H9 (cell line): ENCODE results near the gene EDIL3. TPM values are rescaled to one million over a fixed set of nuclear protein-coding genes. Genes with fewer than 3 reads are reported as not detected.

Experiments
- DNase-seq: peaks from one replicate; pipeline ENCODE4 v3.0.0-alpha.2; 2017
- H2AFZ ChIP-seq: one replicate; pipeline ENCODE4 v1.6.1; 2013; ENCODE audit warnings: mild to moderate bottlenecking, low read length, control low read depth, moderate library complexity
- H2AK5ac ChIP-seq: 2 replicates; pipeline ENCODE4 v1.6.1; 2013; ENCODE audit warnings: low read length, control low read depth, mixed read lengths; ENCODE audit not compliant: insufficient read length
- H2BK120ac ChIP-seq: one replicate; pipeline ENCODE4 v1.6.1; 2013; ENCODE audit warnings: low read depth, mild to moderate bottlenecking, low read length, control low read depth, inconsistent platforms; ENCODE audit not compliant: poor library complexity, severe bottlenecking
- H2BK12ac ChIP-seq: 2 replicates; pipeline ENCODE4 v1.6.1; 2013; ENCODE audit warnings: low read length, control low read depth, mixed read lengths, low read depth; ENCODE audit not compliant: insufficient read length
- H2BK15ac ChIP-seq: 2 replicates; pipeline ENCODE4 v1.6.1; 2013; ENCODE audit warnings: low read depth, low read length, control low read depth
- H2BK20ac ChIP-seq: one replicate; pipeline ENCODE4 v1.6.1; 2013; ENCODE audit warnings: low read depth, mild to moderate bottlenecking, low read length, control low read depth, inconsistent platforms; ENCODE audit not compliant: poor library complexity, severe bottlenecking
- H2BK5ac ChIP-seq: 2 replicates; pipeline ENCODE4 v1.6.1; 2013; ENCODE audit warnings: low read length, control low read depth, mixed read lengths; ENCODE audit not compliant: insufficient read length
- H3K14ac ChIP-seq: 2 replicates; pipeline ENCODE4 v1.6.1; 2013; ENCODE audit warnings: low read length, control low read depth; ENCODE audit not compliant: insufficient read depth
- H3K18ac ChIP-seq: 2 replicates; pipeline ENCODE4 v1.6.1; 2013; ENCODE audit warnings: low read depth, mild to moderate bottlenecking, mixed read lengths, low read length, control low read depth; ENCODE audit not compliant: insufficient read length
- H3K23ac ChIP-seq: 2 replicates; pipeline ENCODE4 v1.6.1; 2013; ENCODE audit warnings: low read length, control low read depth, mixed read lengths, low read depth; ENCODE audit not compliant: insufficient read length
- H3K23me2 ChIP-seq: 2 replicates; pipeline ENCODE4 v1.6.1; 2013; ENCODE audit warnings: low read depth, mild to moderate bottlenecking, mixed read lengths, low read length, control low read depth; ENCODE audit not compliant: insufficient read length, poor library complexity, severe bottlenecking
- H3K27ac ChIP-seq: 2 replicates; pipeline ENCODE4 v1.5.1; 2013; ENCODE audit warnings: low read length, control low read depth, mixed read lengths, low read depth; ENCODE audit not compliant: insufficient read length
- H3K27me3 ChIP-seq: 2 replicates; pipeline ENCODE4 v1.6.1; 2013; ENCODE audit warnings: low read length, control low read depth, inconsistent platforms; ENCODE audit not compliant: insufficient read depth
- H3K4ac ChIP-seq: 2 replicates; pipeline ENCODE4 v1.6.1; 2013; ENCODE audit warnings: low read depth, mild to moderate bottlenecking, control low read depth, inconsistent platforms, low read length, moderate library complexity
- H3K4me1 ChIP-seq: 2 replicates; pipeline ENCODE4 v1.6.1; 2013; ENCODE audit warnings: low read length, control low read depth, inconsistent platforms; ENCODE audit not compliant: insufficient read depth
- H3K4me2 ChIP-seq: 2 replicates; pipeline ENCODE4 v1.6.1; 2013; ENCODE audit warnings: low read length, control low read depth, mixed read lengths; ENCODE audit not compliant: insufficient read length, insufficient read depth
- H3K56ac ChIP-seq: 2 replicates; pipeline ENCODE4 v1.6.1; 2013; ENCODE audit warnings: low read depth, mild to moderate bottlenecking, mixed read lengths, low read length, control low read depth; ENCODE audit not compliant: insufficient read length
- H3K79me1 ChIP-seq: 2 replicates; pipeline ENCODE4 v1.6.1; 2013; ENCODE audit warnings: low read depth, mild to moderate bottlenecking, moderate library complexity, low read length, control low read depth, inconsistent platforms; ENCODE audit not compliant: insufficient read depth, poor library complexity, severe bottlenecking
- H3K79me2 ChIP-seq: 2 replicates; pipeline ENCODE4 v1.6.1; 2013; ENCODE audit warnings: low read length, control low read depth, inconsistent platforms; ENCODE audit not compliant: insufficient read depth
- H3K9ac ChIP-seq: 2 replicates; pipeline ENCODE4 v1.6.1; 2013; ENCODE audit warnings: low read length, control low read depth, mixed read lengths; ENCODE audit not compliant: insufficient read length; ENCODE audit errors: extremely low read depth
- H3K9me3 ChIP-seq: one replicate; pipeline ENCODE4 v1.6.1; 2013; ENCODE audit warnings: low read depth, low read length, inconsistent platforms; ENCODE audit not compliant: control insufficient read depth
- H3T11ph ChIP-seq: one replicate; pipeline ENCODE4 v1.6.1; 2013; ENCODE audit warnings: mild to moderate bottlenecking, low read length, control low read depth, inconsistent platforms
- H4K20me1 ChIP-seq: one replicate; pipeline ENCODE4 v1.6.1; 2013; ENCODE audit not compliant: control insufficient read depth, insufficient read length, insufficient read depth
- H4K5ac ChIP-seq: 2 replicates; pipeline ENCODE4 v1.6.1; 2013; ENCODE audit warnings: low read depth, mild to moderate bottlenecking, mixed read lengths, low read length, control low read depth; ENCODE audit not compliant: insufficient read length
- H4K8ac ChIP-seq: replicated peaks from 2 replicates; pipeline ENCODE4 v1.6.1; 2013; ENCODE audit warnings: low read length, control low read depth, mixed read lengths, low read depth; ENCODE audit not compliant: insufficient read length
- H4K91ac ChIP-seq: 2 replicates; pipeline ENCODE4 v1.6.1; 2013; ENCODE audit warnings: low read depth, mild to moderate bottlenecking, moderate library complexity, mixed read lengths, low read length, control low read depth; ENCODE audit not compliant: insufficient read length
- H3K27ac Mint-ChIP-seq, 3 experiments: 2 replicates in 2 of 3; 3 replicates in 1 of 3; pipeline ENCODE4 v1.8.0; 2020 to 2021; ENCODE audit warnings: mixed read lengths in 3 of 3, mild to moderate bottlenecking in 1 of 3, moderate library complexity in 1 of 3
- H3K27me3 Mint-ChIP-seq: 2 replicates; pipeline ENCODE4 v1.8.0; 2021; ENCODE audit warnings: low read depth, mild to moderate bottlenecking, moderate library complexity, mixed read lengths
- H3K36me3 Mint-ChIP-seq, 3 experiments: 2 replicates in 2 of 3; 3 replicates in 1 of 3; pipeline ENCODE4 v1.8.0; 2020 to 2021; ENCODE audit warnings: low read depth in 3 of 3, mixed read lengths in 3 of 3; ENCODE audit not compliant: insufficient read depth in 1 of 3
- H3K4me1 Mint-ChIP-seq, 2 experiments: 2 replicates each; pipeline ENCODE4 v1.8.0; 2020; ENCODE audit warnings: mixed read lengths in 2 of 2
- H3K4me3 Mint-ChIP-seq, 2 experiments: 2 replicates in 1 of 2; 3 replicates in 1 of 2; pipeline ENCODE4 v1.8.0; 2020 to 2021; ENCODE audit warnings: mild to moderate bottlenecking in 2 of 2, mixed read lengths in 2 of 2, moderate library complexity in 1 of 2
- H3K9me3 Mint-ChIP-seq, 2 experiments: 2 replicates in 1 of 2; 3 replicates in 1 of 2; pipeline ENCODE4 v1.8.0; 2020; ENCODE audit warnings: mild to moderate bottlenecking in 2 of 2, mixed read lengths in 2 of 2, moderate library complexity in 1 of 2
- CTCF ChIP-seq: fragments of 200-600 bp; sonication (generic); conservative IDR thresholded peaks from 3 replicates; pipeline ENCODE4 v1.8.0; 2021; ENCODE audit warnings: antibody characterized with exemption, mild to moderate bottlenecking
- total RNA-seq: library from RNA; stranded (reverse); gene quantifications from 2 replicates; pipeline ENCODE4 v1.2.1, GENCODE V29; 2021

The EDIL3 gene
- total RNA-seq, 1 experiment from 2014 or later = 61.9 TPM

DNA sequence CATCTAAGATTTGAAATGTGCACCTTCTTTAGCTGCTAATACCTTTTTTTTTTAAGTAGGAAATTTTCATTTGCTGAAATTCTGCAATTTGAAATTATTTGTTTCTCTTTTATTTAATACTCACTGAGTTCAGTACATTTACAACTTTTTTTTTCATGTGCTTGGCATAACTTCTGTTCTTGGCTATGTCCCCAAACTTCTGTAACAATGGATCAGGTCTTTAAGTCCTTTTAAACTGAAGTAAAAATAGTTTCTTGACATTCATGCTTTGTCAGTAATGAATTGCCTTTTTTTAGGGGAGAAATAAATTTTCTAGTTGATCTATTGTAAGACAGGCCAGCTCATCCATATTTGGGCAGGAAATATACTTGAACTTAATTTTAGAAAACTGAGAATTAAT, 41.5 kb downstream of the EDIL3 start:
- Histone ChIP-seq H3K14ac (no peak overlapping the region), H4K20me1 (no peaks in the 10 kb centered on the region), H3K23ac (no peak overlapping the region), H4K91ac (no peak overlapping the region), H3K9ac (no peak overlapping the region), H2BK20ac (no peak overlapping the region), H3K79me1 (no peaks in the 10 kb centered on the region), H2AFZ (no peak overlapping the region), H3K27ac (no peak overlapping the region), H3K4ac (no peak overlapping the region), H3K27me3 (no peaks in the 10 kb centered on the region), H3T11ph (no peak overlapping the region), H2AK5ac (no peak overlapping the region), H3K9me3 (no peaks in the 10 kb centered on the region), H3K23me2 (no peaks in the 10 kb centered on the region), H2BK15ac (no peak overlapping the region), H3K4me2 (no peak overlapping the region), H2BK12ac (no peak overlapping the region), H3K56ac (no peak overlapping the region), H2BK5ac (no peak overlapping the region), H2BK120ac (no peak overlapping the region), H4K5ac (no peak overlapping the region), H3K79me2 (no peaks in the 10 kb centered on the region; the same call in 1 of the 2 replicates), H4K8ac (no peak overlapping the region), H3K4me1 (peaks cover 11% of the 10 kb centered on the region), H3K18ac (no peak overlapping the region)
- no peak for DNase-seq
- Mint-ChIP-seq H3K27me3 (no peaks in the 10 kb centered on the region), H3K4me1 (peaks cover 22 to 42% of the 10 kb centered on the region in 2 experiments), H3K4me3 (no peak overlapping the region), H3K9me3 (no peaks in the 10 kb centered on the region; a peak in 1 of 5 replicates), H3K27ac (peak overlapping the region in 1 of 3 experiments; percentile 77; a peak in 2 of 7 replicates), H3K36me3 (no peaks in the 10 kb centered on the region; a peak in 1 of 7 replicates)
- TF ChIP-seq CTCF = no peak
